HL-60 (cell line): Measurements from ENCODE around the gene NUBPL.

Experiments
- CTCF ChIP-seq: IDR thresholded peaks from one replicate; pipeline ENCODE4 v1.5.1; 2011; ENCODE audit warnings: low read length, control low read depth, inconsistent platforms; ENCODE audit not compliant: insufficient read depth
- POLR2AphosphoS5 ChIP-seq: IDR thresholded peaks from 2 replicates; pipeline ENCODE4 v1.6.1; 2012; ENCODE audit warnings: low read depth

- no peak for TF ChIP-seq CTCF
- no peak for TF ChIP-seq POLR2AphosphoS5
These were observed 326.9 kb downstream of the NUBPL start for GRCh38 chr14:31887929-31888580.
